Measurements from ENCODE around the gene VHLL.

VHLL gene

DNA sequence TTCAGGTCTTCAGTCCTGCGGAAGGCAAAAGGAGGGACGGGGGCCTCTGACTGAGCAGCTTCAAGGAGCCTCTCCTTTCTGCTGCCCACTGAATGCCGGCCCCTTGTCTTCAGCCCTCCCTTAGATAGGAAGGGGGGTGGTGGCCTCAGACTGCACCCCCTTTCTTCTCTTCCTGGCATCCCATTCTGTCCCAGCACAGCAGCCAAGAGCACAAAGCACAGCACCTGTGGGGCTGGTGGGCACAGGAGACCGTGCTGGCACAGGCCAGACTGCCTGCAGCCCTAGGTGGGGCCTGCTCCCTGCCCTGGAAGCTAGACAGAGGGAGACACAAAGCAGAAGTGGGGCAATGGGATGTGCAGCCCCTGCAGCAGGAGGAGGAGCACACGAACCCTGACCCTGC, 49.5 kb downstream of the VHLL start:
- ATAC-seq, result no peak
